Liver (tissue), 9 donors: ENCODE data around the gene TULP4. TPM values are rescaled to one million over a fixed set of nuclear protein-coding genes. Genes with fewer than 3 reads are reported as not detected.
"Not testable (repeated sequence)": the region's sequence is repeated elsewhere in the genome, so short reads cannot be mapped to it uniquely, and the experiment has no call there.

Experiments
- DNase-seq: peaks from one replicate; pipeline ENCODE4 v3.0.0-alpha.2; 2017; ENCODE audit warnings: low spot score
- H3K27ac ChIP-seq, 2 donors: one replicate each; pipeline ENCODE4 v1.7.0; 2013; ENCODE audit warnings: inconsistent platforms in 2 of 2, low read length in 2 of 2, control low read depth in 1 of 2, low read depth in 1 of 2, mild to moderate bottlenecking in 1 of 2
- H3K27me3 ChIP-seq, 4 donors: one replicate each; pipeline versions ENCODE4 v1.6.1 to v1.7.0; 2013; ENCODE audit warnings: low read length in 3 of 4, inconsistent platforms in 1 of 4, mild to moderate bottlenecking in 1 of 4, moderate library complexity in 1 of 4; ENCODE audit not compliant: control insufficient read depth in 4 of 4, insufficient read depth in 4 of 4
- H3K36me3 ChIP-seq, 4 donors: one replicate each; pipeline versions ENCODE4 v1.6.1 to v1.7.0; 2013; ENCODE audit warnings: low read length in 3 of 4, mild to moderate bottlenecking in 3 of 4, low read depth in 1 of 4, moderate library complexity in 1 of 4; ENCODE audit not compliant: control insufficient read depth in 4 of 4, insufficient read depth in 3 of 4
- H3K4me1 ChIP-seq, 4 donors: one replicate each; pipeline versions ENCODE4 v1.6.1 to v1.7.0; 2013; ENCODE audit warnings: low read length in 3 of 4, mild to moderate bottlenecking in 3 of 4, moderate library complexity in 1 of 4; ENCODE audit not compliant: control insufficient read depth in 4 of 4, insufficient read depth in 4 of 4
- H3K4me3 ChIP-seq, 3 donors: one replicate each; pipeline versions ENCODE4 v1.6.1 to v1.7.0; 2013; ENCODE audit warnings: low read length in 3 of 3, control low read depth in 1 of 3, low read depth in 1 of 3, mild to moderate bottlenecking in 1 of 3
- H3K9ac ChIP-seq, 2 donors: one replicate each; pipeline ENCODE4 v1.7.0; 2013; ENCODE audit warnings: low read length in 2 of 2, mild to moderate bottlenecking in 2 of 2, moderate library complexity in 2 of 2, control low read depth in 1 of 2, low read depth in 1 of 2
- H3K9me3 ChIP-seq, 4 donors: one replicate each; pipeline versions ENCODE4 v1.6.1 to v1.7.0; 2013; ENCODE audit warnings: low read length in 3 of 4; ENCODE audit not compliant: control insufficient read depth in 4 of 4
- CTCF ChIP-seq: fragments of 150-350 bp; IDR thresholded peaks from 2 replicates; pipeline ENCODE4 v1.5.1; 2017; ENCODE audit warnings: improper control_type of control experiment, low read depth, low read length; ENCODE audit not compliant: missing input control
- EGR1 ChIP-seq, 2 donors: IDR thresholded peaks; 2 replicates each; pipeline ENCODE4 v1.6.1; 2016 to 2018; ENCODE audit warnings: antibody characterized with exemption in 2 of 2, low read depth in 2 of 2
- FOXA1 ChIP-seq: IDR thresholded peaks from 2 replicates; pipeline ENCODE4 v1.6.1; 2016; ENCODE audit warnings: antibody characterized with exemption
- GABPA ChIP-seq, 2 donors: IDR thresholded peaks in 1 of 2; conservative IDR thresholded peaks in 1 of 2; 2 replicates each; pipeline ENCODE4 v1.6.1; 2016; ENCODE audit warnings: antibody characterized with exemption in 2 of 2, mild to moderate bottlenecking in 1 of 2, moderate library complexity in 1 of 2
- HNF4A ChIP-seq, 2 donors: conservative IDR thresholded peaks; 2 replicates each; pipeline ENCODE4 v1.6.1; 2016; ENCODE audit warnings: antibody characterized with exemption in 2 of 2, mild to moderate bottlenecking in 2 of 2
- NR2F2 ChIP-seq: IDR thresholded peaks from 2 replicates; pipeline ENCODE4 v1.6.1; 2016; ENCODE audit warnings: antibody characterized with exemption
- WGBS: extraction: QIAGEN DNeasy Blood & Tissue Kit; methylation state at CpG from one replicate; pipeline ENCODE4 v1.1.7; 2013; 5-methylcytosine and 5-hydroxymethylcytosine counted together
- polyA plus RNA-seq, 2 donors: library from polyadenylated mRNA; stranded (reverse) in 1 of 2; unstranded in 1 of 2; fragments of 200-250 nt in 1 of 2; fragments of >200 nt in 1 of 2; fragmentation: Nextera tagmentation in 1 of 2; extraction: Ambion mirVana in 1 of 2; gene quantifications; one replicate each; pipeline versions ENCODE4 v1.2.1 to v1.2.3, GENCODE V29; 2013 to 2015
- total RNA-seq, 2 donors: library from RNA; depleted of rRNA; stranded (reverse); fragments of >200 nt; gene quantifications; one replicate each; pipeline ENCODE4 v1.2.3, GENCODE V29; 2014
- donor health status: healthy.
- donor health status: healthy.
- donor health status: healthy.
- donor health status: healthy.
- donor health status: healthy.

The TULP4 gene
- total and polyA plus RNA-seq, 4 donors, result 2.2 to 53.3 (median 18.0) TPM

DNA sequence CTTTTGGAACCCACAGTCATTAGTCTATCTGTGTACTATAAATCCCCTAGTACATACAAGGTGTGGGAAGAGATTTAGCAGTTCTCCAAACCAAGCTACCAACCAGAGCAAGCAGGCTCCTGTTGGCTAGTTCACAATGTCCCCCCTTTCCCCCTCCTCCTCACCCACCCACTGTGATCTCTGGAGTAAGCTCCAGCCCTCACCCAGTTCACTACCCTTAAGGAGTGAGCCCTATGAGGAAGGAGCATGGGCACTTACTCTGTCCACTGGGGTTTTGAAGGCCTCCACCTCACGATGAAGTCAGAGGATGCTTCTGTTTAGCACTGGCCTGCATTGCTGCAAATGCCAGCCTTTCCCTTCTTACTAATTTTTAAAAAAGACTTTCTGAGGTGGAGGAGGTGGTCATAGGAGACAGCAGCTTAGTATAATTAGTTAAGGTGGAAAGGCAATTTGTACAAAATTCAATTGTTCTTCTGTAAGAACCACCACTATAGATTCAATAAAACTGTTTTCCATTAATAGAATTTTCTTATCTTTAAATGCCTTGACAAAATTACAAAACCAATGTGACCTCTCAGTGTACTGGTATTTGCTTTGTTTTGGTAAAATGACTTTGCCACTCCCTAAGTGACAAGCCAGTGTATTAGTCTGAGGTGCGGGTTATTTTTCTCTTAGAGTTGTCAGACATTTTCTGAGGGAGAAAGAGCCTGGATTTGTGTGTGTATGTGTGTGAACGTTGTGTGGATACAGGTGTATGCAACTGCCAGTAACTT is 86.2 kb downstream of the TULP4 start:
- H3K36me3 ChIP-seq, result no peaks in the 10 kb centered on the region
- TF ChIP-seq EGR1 (IDR thresholded peaks at IDR 0.05; ENCODE audit: low read depth in 2 of 2), result no peak
- no peak for DNase-seq
- no peaks in the 10 kb centered on the region for H3K27me3 ChIP-seq
- no peak overlapping the region for H3K27ac ChIP-seq
- H3K9ac ChIP-seq, result no peak overlapping the region
- WGBS, result 84% methylated on average over 3 of the region's 3 CpGs
- H3K4me3 ChIP-seq, result no peak overlapping the region
- H3K9me3 ChIP-seq, result no peaks in the 10 kb centered on the region
- H3K4me1 ChIP-seq, result no peaks in the 10 kb centered on the region

DNA sequence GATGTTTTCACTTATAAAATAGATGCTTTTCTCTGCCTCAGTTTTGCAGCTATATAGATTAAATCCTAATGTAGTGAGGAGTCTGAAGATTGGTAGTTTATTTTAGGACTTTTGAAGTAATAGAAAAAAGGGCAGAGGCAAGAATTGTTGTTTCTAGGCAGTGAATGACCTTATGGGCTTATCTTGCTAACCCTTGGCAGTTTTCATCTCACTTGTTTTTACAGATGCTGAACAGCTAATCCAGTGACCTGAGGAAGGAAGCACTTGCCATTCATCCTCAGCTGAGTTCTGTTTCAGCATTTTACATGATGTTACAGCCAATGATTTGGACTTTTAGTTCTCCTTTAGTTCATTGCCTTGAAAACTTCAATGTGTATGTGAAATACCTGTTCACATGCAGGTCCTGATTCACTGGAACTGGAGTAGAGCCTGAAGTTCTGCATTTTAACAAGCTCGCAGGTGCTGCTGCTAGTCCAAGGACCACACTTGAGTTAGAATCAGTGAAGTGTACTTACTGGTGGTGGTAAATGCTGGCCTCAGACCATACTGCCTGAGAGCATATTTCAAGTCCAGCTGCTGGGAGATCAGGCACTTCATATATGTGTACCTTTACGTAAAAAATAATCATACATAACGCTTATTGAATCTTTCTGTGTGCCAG is 86.9 kb downstream of the TULP4 start:
- Histone ChIP-seq H3K4me1 (no peaks in the 10 kb centered on the region), H3K27ac (no peak overlapping the region), H3K9ac (no peak overlapping the region), H3K9me3 (no peaks in the 10 kb centered on the region), H3K27me3 (no peaks in the 10 kb centered on the region), H3K36me3 (no peaks in the 10 kb centered on the region), H3K4me3 (no peak overlapping the region)
- TF ChIP-seq NR2F2, result peak; percentile 82
- TF ChIP-seq CTCF, result no peak
- DNase-seq, result no peak
- 93% methylated on average over 3 of the region's 3 CpGs for WGBS

DNA sequence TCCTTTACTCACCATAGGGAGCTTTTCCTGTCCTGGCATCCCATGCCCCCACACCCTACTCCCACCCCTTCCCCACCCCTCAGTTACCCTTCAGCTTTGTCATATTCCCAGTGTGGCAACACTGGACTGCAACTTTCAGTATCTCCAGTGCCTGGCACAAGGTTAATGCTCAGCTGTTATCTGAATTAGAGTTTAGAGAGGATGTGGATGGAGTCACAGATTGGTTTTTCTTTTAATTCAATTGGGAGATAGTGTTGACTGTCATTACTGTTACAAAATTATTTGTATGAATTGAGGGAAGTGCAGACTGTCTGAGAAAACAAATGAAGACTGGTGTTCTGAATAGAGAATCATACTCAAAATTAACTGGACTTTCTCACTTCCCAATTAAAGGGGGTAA is 89.9 kb downstream of the TULP4 start:
- Histone ChIP-seq H3K27me3 (no peaks in the 10 kb centered on the region), H3K36me3 (no peaks in the 10 kb centered on the region), H3K9ac (no peak overlapping the region), H3K4me3 (no peak overlapping the region), H3K9me3 (no peaks in the 10 kb centered on the region), H3K27ac (no peak overlapping the region), H3K4me1 (no peaks in the 10 kb centered on the region)
- no peak for TF ChIP-seq GABPA (IDR thresholded peaks at IDR 0.05 in 1 of 2, conservative IDR thresholded peaks at IDR 0.05 in 1 of 2)
- no peak for TF ChIP-seq FOXA1
- TF ChIP-seq CTCF, result no peak
- TF ChIP-seq NR2F2, result no peak
- TF ChIP-seq HNF4A (conservative IDR thresholded peaks at IDR 0.05), result no peak
- DNase-seq, result no peak

GRCh38 chr6:158405321-158405831 is 93.1 kb downstream of the TULP4 start:
- not testable (repeated sequence) for DNase-seq, H3K27ac ChIP-seq, H3K9ac ChIP-seq, H3K4me3 ChIP-seq, H3K36me3 ChIP-seq, H3K27me3 ChIP-seq, H3K9me3 ChIP-seq, H3K4me1 ChIP-seq
- 91% methylated on average over 12 of the region's 12 CpGs for WGBS
